K562 (cell line): ENCODE measurements around the gene MTMR12. TPM values are rescaled to one million over a fixed set of nuclear protein-coding genes. Genes with fewer than 3 reads are reported as not detected.

Experiments
- ATF3 ChIP-seq, 2 experiments: fragments of 450-650 bp in 1 of 2; sonication (generic) in 1 of 2; formaldehyde crosslinking in 1 of 2; IDR thresholded peaks in 1 of 2; conservative IDR thresholded peaks in 1 of 2; 2 replicates each; pipeline versions ENCODE4 v1.6.1 to v1.8.1; 2016 to 2023; ENCODE audit warnings: mild to moderate bottlenecking in 2 of 2, moderate library complexity in 2 of 2, inconsistent platforms in 1 of 2, missing genetic modification reagents in 1 of 2
- BCOR ChIP-seq: fragments of 450-650 bp; IDR thresholded peaks from 2 replicates; pipeline ENCODE4 v1.6.1; 2016
- DEAF1 ChIP-seq: fragments of 450-650 bp; formaldehyde crosslinking; IDR thresholded peaks from 2 replicates; pipeline ENCODE4 v1.4.0; 2020; ENCODE audit warnings: mild to moderate bottlenecking, moderate library complexity
- ESRRB ChIP-seq: fragments of 250-450 bp; sonication (Bioruptor Pico); IDR thresholded peaks from 2 replicates; pipeline ENCODE4 v1.5.0; 2020; ENCODE audit warnings: mild to moderate bottlenecking, moderate library complexity, borderline replicate concordance
- HDAC2 ChIP-seq: fragments of 450-650 bp; IDR thresholded peaks from 2 replicates; pipeline ENCODE4 v1.6.1; 2016; ENCODE audit warnings: mild to moderate bottlenecking
- HES1 ChIP-seq: fragments of 450-650 bp; IDR thresholded peaks from 2 replicates; pipeline ENCODE4 v1.6.1; 2016; ENCODE audit warnings: low read depth, mild to moderate bottlenecking, moderate library complexity
- KLF10 ChIP-seq: fragments of 250-450 bp; sonication (Bioruptor Pico); IDR thresholded peaks from 2 replicates; pipeline ENCODE4 v1.6.1; 2021; ENCODE audit warnings: matching md5 sums
- PCBP2 ChIP-seq: fragments of 200-400 bp; formaldehyde crosslinking; IDR thresholded peaks from 2 replicates; pipeline ENCODE4 v1.6.1; 2018; ENCODE audit warnings: low read length, low read depth, mild to moderate bottlenecking, moderate library complexity; ENCODE audit not compliant: poor library complexity, severe bottlenecking
- PTRF ChIP-seq: fragments of 450-650 bp; IDR thresholded peaks from 2 replicates; pipeline ENCODE4 v1.6.1; 2016; ENCODE audit warnings: mild to moderate bottlenecking, missing genetic modification characterization, missing compliant biosample characterization
- RCOR1 ChIP-seq, 2 experiments: IDR thresholded peaks; 2 replicates each; pipeline ENCODE4 v1.6.1; 2012; ENCODE audit warnings: low read depth in 2 of 2, low read length in 2 of 2, borderline replicate concordance in 1 of 2, improper control_type of control experiment in 1 of 2
- RHOXF2B ChIP-seq: fragments of 250-450 bp; sonication (Bioruptor Pico); conservative IDR thresholded peaks from 2 replicates; pipeline ENCODE4 v1.5.1; 2021
- SAFB ChIP-seq: fragments of 200-400 bp; formaldehyde crosslinking; IDR thresholded peaks from 2 replicates; pipeline ENCODE4 v1.6.1; 2017; ENCODE audit warnings: low read depth, low read length, borderline replicate concordance
- SMAD4 ChIP-seq: fragments of 250-450 bp; sonication (Bioruptor Pico); conservative IDR thresholded peaks from 2 replicates; pipeline ENCODE4 v1.8.0; 2021; ENCODE audit warnings: inconsistent platforms, mild to moderate bottlenecking, moderate library complexity
- TAF1 ChIP-seq: IDR thresholded peaks from 2 replicates; pipeline ENCODE4 v1.6.1; 2011; ENCODE audit warnings: mild to moderate bottlenecking, low read length, moderate library complexity; ENCODE audit not compliant: insufficient read depth, control insufficient read depth, severe bottlenecking; ENCODE audit errors: extremely low read depth
- TRIM25 ChIP-seq: fragments of 450-650 bp; IDR thresholded peaks from 2 replicates; pipeline ENCODE4 v1.7.0; 2016; ENCODE audit warnings: borderline replicate concordance
- USF2 ChIP-seq: sonication (generic); formaldehyde crosslinking; IDR thresholded peaks from 2 replicates; pipeline ENCODE4 v1.5.0; 2020; ENCODE audit warnings: missing genetic modification reagents
- WHSC1 ChIP-seq: IDR thresholded peaks from one replicate; pipeline ENCODE4 v1.6.1; 2012; ENCODE audit warnings: low read length, control low read depth, inconsistent platforms
- ZBTB26 ChIP-seq: fragments of 450-650 bp; formaldehyde crosslinking; IDR thresholded peaks from 2 replicates; pipeline ENCODE4 v1.4.0; 2022; ENCODE audit warnings: missing genetic modification characterization
- ZNF551 ChIP-seq: fragments of 250-450 bp; sonication (Bioruptor Pico); IDR thresholded peaks from 2 replicates; pipeline ENCODE4 v1.5.0; 2021; ENCODE audit warnings: mild to moderate bottlenecking, moderate library complexity
- ZNF707 ChIP-seq: fragments of 250-450 bp; sonication (Bioruptor Pico); conservative IDR thresholded peaks from 2 replicates; pipeline ENCODE4 v1.8.0; 2022; ENCODE audit warnings: inconsistent platforms, mild to moderate bottlenecking, moderate library complexity
- ZNF785 ChIP-seq: fragments of 250-450 bp; sonication (Bioruptor Pico); IDR thresholded peaks from 2 replicates; pipeline ENCODE4 v1.4.0; 2020; ENCODE audit warnings: mild to moderate bottlenecking
- polyA plus RNA-seq, 8 experiments: library from polyadenylated mRNA; depleted of rRNA in 4 of 8; stranded (reverse) in 5 of 8; unstranded in 3 of 8; fragments of >200 nt; fragmentation: Nextera tagmentation in 2 of 8; fragmentation: Illumina TruSeq in 1 of 8; extraction: Ambion mirVana in 2 of 8; extraction: Trizol in 1 of 8; gene quantifications; 2 replicates each; pipeline versions ENCODE4 v1.2.1 to v1.2.3, GENCODE V29; 2011 to 2014; ENCODE audit warnings: inconsistent platforms in 1 of 8, missing spikeins in 1 of 8
- total RNA-seq, 7 experiments: library from RNA; depleted of rRNA in 6 of 7; stranded (reverse); fragments of >200 nt in 6 of 7; fragmentation: Illumina TruSeq in 2 of 7; extraction: Trizol in 2 of 7; gene quantifications; 2 replicates each; pipeline versions ENCODE4 v1.2.1 to v1.2.3, GENCODE V29; 2011 to 2021; ENCODE audit warnings: low replicate concordance in 1 of 7

The MTMR12 gene
- total and polyA plus RNA-seq, 9 of the 15 experiments (the other 6 are each of a cell fraction or from before 2014, with no cell fraction given), result 4.0 to 28.7 (median 17.1) TPM

GRCh38 chr5:32299059-32299677, 13.6 kb downstream of the MTMR12 start (continued):
- no peak for TF ChIP-seq RHOXF2B (CRISPR knock-in tag)
- no peak for TF ChIP-seq ZNF785
- TF ChIP-seq HES1, result no peak
- no peak for TF ChIP-seq ESRRB
- TF ChIP-seq SAFB, result no peak
- no peak for TF ChIP-seq WHSC1
- no peak for TF ChIP-seq DEAF1 (CRISPR knock-in tag)
- no peak for TF ChIP-seq ZNF551 (CRISPR knock-in tag)
- no peak for TF ChIP-seq TRIM25
- TF ChIP-seq USF2 (CRISPR knock-in tag), result no peak
- no peak for TF ChIP-seq KLF10 (CRISPR knock-in tag)
- TF ChIP-seq HDAC2, result peak; percentile 96
- no peak for TF ChIP-seq PCBP2
- no peak for TF ChIP-seq TAF1
- TF ChIP-seq ZBTB26 (CRISPR knock-in tag), result no peak
- TF ChIP-seq RCOR1 (IDR thresholded peaks at IDR 0.05; ENCODE audit: borderline replicate concordance in 1 of 2, low read depth in 2 of 2, low read length in 2 of 2), result peak; percentile 60 to 67; a peak in 3 of 4 replicates
- no peak for TF ChIP-seq ZNF707 (CRISPR knock-in tag)
- TF ChIP-seq BCOR, result peak; percentile 98
- TF ChIP-seq PTRF, result no peak
- TF ChIP-seq SMAD4 (CRISPR knock-in tag), result 0 out of 2 replicates have a peak, but pooled peaks have one; percentile 35
- peak; percentile 60 for TF ChIP-seq ATF3 (IDR thresholded peaks at IDR 0.05)
- TF ChIP-seq ATF3 (CRISPR knock-in tag; conservative IDR thresholded peaks at IDR 0.05), result no peak
